ENCODE measurements around the gene HOOK2. TPM values are rescaled to one million over a fixed set of nuclear protein-coding genes. Genes with fewer than 3 reads are reported as not detected.

HOOK2 gene
- total and polyA plus RNA-seq, 2 of the 13 experiments (the other 11 are each of a cell fraction or from before 2014, with no cell fraction given): 9.2 to 12.9 TPM

DNA sequence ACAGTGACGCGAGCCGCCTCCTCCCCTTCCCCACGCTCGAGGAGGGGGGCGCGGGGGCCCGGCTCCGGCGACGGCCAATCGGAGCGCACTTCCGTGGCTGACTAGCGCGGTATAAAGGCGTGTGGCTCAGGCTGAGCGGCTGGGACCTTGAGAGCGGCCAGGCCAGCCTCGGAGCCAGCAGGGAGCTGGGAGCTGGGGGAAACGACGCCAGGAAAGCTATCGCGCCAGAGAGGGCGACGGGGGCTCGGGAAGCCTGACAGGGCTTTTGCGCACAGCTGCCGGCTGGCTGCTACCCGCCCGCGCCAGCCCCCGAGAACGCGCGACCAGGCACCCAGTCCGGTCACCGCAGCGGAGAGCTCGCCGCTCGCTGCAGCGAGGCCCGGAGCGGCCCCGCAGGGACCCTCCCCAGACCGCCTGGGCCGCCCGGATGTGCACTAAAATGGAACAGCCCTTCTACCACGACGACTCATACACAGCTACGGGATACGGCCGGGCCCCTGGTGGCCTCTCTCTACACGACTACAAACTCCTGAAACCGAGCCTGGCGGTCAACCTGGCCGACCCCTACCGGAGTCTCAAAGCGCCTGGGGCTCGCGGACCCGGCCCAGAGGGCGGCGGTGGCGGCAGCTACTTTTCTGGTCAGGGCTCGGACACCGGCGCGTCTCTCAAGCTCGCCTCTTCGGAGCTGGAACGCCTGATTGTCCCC lies 16.1 kb upstream of the HOOK2 start, which contains the start of gene JUNB (continued):
- TF ChIP-seq ZNF343 (CRISPR knock-in tag; IDR thresholded peaks at IDR 0.05) (no peak), ZFP41 (CRISPR knock-in tag; IDR thresholded peaks at IDR 0.05; ENCODE audit: borderline replicate concordance) (no peak), ERF (CRISPR knock-in tag; IDR thresholded peaks at IDR 0.05) (peak; percentile 95), DRAP1 (CRISPR knock-in tag; IDR thresholded peaks at IDR 0.05) (peak; percentile 99), SRY (CRISPR knock-in tag; IDR thresholded peaks at IDR 0.05) (peak; percentile 96), XRCC5 (optimal IDR thresholded peaks at IDR 0.05; ENCODE audit: low read length) (peak; percentile 47), FIP1L1 (IDR thresholded peaks at IDR 0.05; ENCODE audit: borderline replicate concordance, insufficient read depth, low read depth, low read length) (no peak), MLLT10 (CRISPR knock-in tag; IDR thresholded peaks at IDR 0.05) (no peak), MZF1 (CRISPR knock-in tag; IDR thresholded peaks at IDR 0.05; ENCODE audit: borderline replicate concordance) (no peak), ZNF468 (CRISPR knock-in tag; IDR thresholded peaks at IDR 0.05) (no peak), PRMT3 (CRISPR knock-in tag; IDR thresholded peaks at IDR 0.05; ENCODE audit: borderline replicate concordance, low read depth) (no peak; the same call in 1 of the 2 replicates), ZNF577 (CRISPR knock-in tag; IDR thresholded peaks at IDR 0.05; ENCODE audit: borderline replicate concordance, low read depth) (no peak), SOX5 (CRISPR knock-in tag; IDR thresholded peaks at IDR 0.05; ENCODE audit: borderline replicate concordance) (peak; percentile 66; the same call in 1 of the 2 replicates), POLR2AphosphoS2 (IDR thresholded peaks at IDR 0.05; ENCODE audit: low read depth, low read length) (peak; percentile 95), ZKSCAN8 (CRISPR knock-in tag; IDR thresholded peaks at IDR 0.05; ENCODE audit: borderline replicate concordance) (peak; percentile 79; the same call in 1 of the 2 replicates), REL (CRISPR knock-in tag; conservative IDR thresholded peaks at IDR 0.05) (peak; percentile 86; the same call in 1 of the 2 replicates), PRDM4 (CRISPR knock-in tag; IDR thresholded peaks at IDR 0.05; ENCODE audit: borderline replicate concordance) (0 out of 2 replicates have a peak, but pooled peaks have one; percentile 54), NPAS2 (CRISPR knock-in tag; IDR thresholded peaks at IDR 0.05; ENCODE audit: borderline replicate concordance) (no peak), PAF1 (CRISPR knock-in tag; IDR thresholded peaks at IDR 0.05) (no peak), CREB3 (CRISPR knock-in tag; IDR thresholded peaks at IDR 0.05) (0 out of 2 replicates have a peak, but pooled peaks have one; percentile 8), NKX3-1 (CRISPR knock-in tag; IDR thresholded peaks at IDR 0.05) (no peak), ZNF430 (CRISPR knock-in tag; IDR thresholded peaks at IDR 0.05) (peak; percentile 65; the same call in 1 of the 2 replicates), BHLHE40 (IDR thresholded peaks at IDR 0.05; ENCODE audit: low read length) (peak; percentile 49; the same call in 1 of the 2 replicates), CENPX (CRISPR knock-in tag; IDR thresholded peaks at IDR 0.05) (no peak)
- TF ChIP-seq, protein P1, sequence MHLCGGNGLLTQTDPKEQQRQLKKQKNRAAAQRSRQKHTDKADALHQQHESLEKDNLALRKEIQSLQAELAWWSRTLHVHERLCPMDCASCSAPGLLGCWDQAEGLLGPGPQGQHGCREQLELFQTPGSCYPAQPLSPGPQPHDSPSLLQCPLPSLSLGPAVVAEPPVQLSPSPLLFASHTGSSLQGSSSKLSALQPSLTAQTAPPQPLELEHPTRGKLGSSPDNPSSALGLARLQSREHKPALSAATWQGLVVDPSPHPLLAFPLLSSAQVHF (CRISPR knock-in tag; IDR thresholded peaks at IDR 0.05): 0 out of 2 replicates have a peak, but pooled peaks have one; percentile 36
- TF ChIP-seq, protein P2, sequence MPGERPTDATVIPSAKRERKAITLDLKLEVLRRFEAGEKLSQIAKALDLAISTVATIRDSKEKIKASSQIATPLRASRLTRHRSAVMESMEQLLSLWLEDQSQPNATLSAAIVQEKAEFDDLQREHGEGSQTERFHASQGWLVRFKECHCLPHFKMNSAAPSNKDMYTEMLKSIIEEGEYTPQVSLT (CRISPR knock-in tag; IDR thresholded peaks at IDR 0.05; ENCODE audit: borderline replicate concordance, low read depth): no peak

Measured in HepG2 (cell line).